H1 (cell line): ENCODE data around the gene NEU2. TPM values are rescaled to one million over a fixed set of nuclear protein-coding genes. Genes with fewer than 3 reads are reported as not detected.

Source experiments
- CTCF ChIA-PET: fragments of 300-600 bp; sonication (Branson Sonifier 250); formaldehyde crosslinking; loops from one replicate; lab custom pipeline; 2021; ENCODE audit not compliant: partially characterized antibody; lab: Charles Lee
- POLR2A ChIA-PET: fragments of 300-600 bp; sonication (Branson Sonifier 250); formaldehyde crosslinking; loops from one replicate; lab custom pipeline; 2021; ENCODE audit warnings: inconsistent platforms; ENCODE audit not compliant: partially characterized antibody; lab: Charles Lee
- DNase-seq, 2 experiments: peaks; one replicate each; pipeline versions ENCODE4 v3.0.0 to v3.0.0-alpha.2; 2010 to 2022; ENCODE audit warnings: low spot score in 2 of 2, low read depth in 1 of 2, mixed read lengths in 1 of 2
- FAIRE-seq: peaks from 2 replicates; lab custom pipeline; 2011; peaks lifted over from hg19 to GRCh38; lab: Jason Lieb, UNC
- H2AFZ ChIP-seq: 2 replicates; pipeline ENCODE4 v1.8.1; 2012; ENCODE audit warnings: low read length, inconsistent platforms
- H2AK5ac ChIP-seq: 2 replicates; pipeline ENCODE4 v1.6.1; 2013; ENCODE audit warnings: low read depth, low read length
- H2BK120ac ChIP-seq: replicated peaks from 2 replicates; pipeline ENCODE3; 2013; ENCODE audit warnings: low read depth, low read length, inconsistent platforms
- H2BK12ac ChIP-seq: 2 replicates; pipeline ENCODE4 v1.6.1; 2013; ENCODE audit warnings: low read depth, low read length
- H2BK15ac ChIP-seq: 2 replicates; pipeline ENCODE4 v1.6.1; 2013; ENCODE audit warnings: low read length
- H2BK20ac ChIP-seq: 2 replicates; pipeline ENCODE4 v1.6.1; 2013; ENCODE audit warnings: low read length
- H2BK5ac ChIP-seq: 2 replicates; pipeline ENCODE4 v1.6.1; 2013; ENCODE audit warnings: low read depth, low read length
- H3K14ac ChIP-seq: 2 replicates; pipeline ENCODE4 v1.6.1; 2013; ENCODE audit warnings: inconsistent platforms; ENCODE audit not compliant: insufficient read length
- H3K18ac ChIP-seq: 2 replicates; pipeline ENCODE4 v1.6.1; 2013; ENCODE audit warnings: low read length; ENCODE audit errors: extremely low read depth
- H3K23ac ChIP-seq: 2 replicates; pipeline ENCODE4 v1.6.1; 2013; ENCODE audit warnings: inconsistent platforms; ENCODE audit not compliant: insufficient read length
- H3K23me2 ChIP-seq: 2 replicates; pipeline ENCODE4 v1.6.1; 2013; ENCODE audit warnings: low read depth, low read length
- H3K27ac ChIP-seq: 2 replicates; pipeline ENCODE4 v1.6.1; 2011; ENCODE audit warnings: low read depth, low read length, inconsistent platforms
- H3K27me3 ChIP-seq, 4 experiments: replicated peaks in 1 of 4; 1 replicate in 1 of 4; 2 replicates in 3 of 4; pipeline versions ENCODE4 v1.6.1 to v1.8.1; 2011 to 2013; ENCODE audit warnings: low read length in 3 of 4, mild to moderate bottlenecking in 3 of 4, inconsistent platforms in 2 of 4, mixed read lengths in 2 of 4, moderate library complexity in 1 of 4; ENCODE audit not compliant: control insufficient read depth in 3 of 4, insufficient read depth in 3 of 4; ENCODE audit errors: extremely low read depth in 1 of 4
- H3K36me3 ChIP-seq, 4 experiments: 2 replicates each; pipeline versions ENCODE4 v1.6.1 to v1.8.1; 2011 to 2013; ENCODE audit warnings: mild to moderate bottlenecking in 4 of 4, low read length in 3 of 4, moderate library complexity in 2 of 4, control low read depth in 1 of 4, inconsistent platforms in 1 of 4; ENCODE audit not compliant: insufficient read depth in 4 of 4, control insufficient read depth in 2 of 4
- H3K4ac ChIP-seq: replicated peaks from 2 replicates; pipeline ENCODE3; 2013; ENCODE audit warnings: low read length, low read depth, mixed read lengths, inconsistent platforms; ENCODE audit not compliant: insufficient read length
- H3K4me1 ChIP-seq, 4 experiments: replicated peaks in 1 of 4; 1 replicate in 1 of 4; 2 replicates in 3 of 4; pipeline versions ENCODE4 v1.6.1 to v1.8.1; 2011 to 2013; ENCODE audit warnings: low read length in 3 of 4, inconsistent platforms in 2 of 4, mixed read lengths in 1 of 4; ENCODE audit not compliant: insufficient read depth in 4 of 4, control insufficient read depth in 3 of 4
- H3K4me2 ChIP-seq, 2 experiments: 2 replicates each; pipeline versions ENCODE4 v1.6.1 to v1.8.1; 2011 to 2013; ENCODE audit warnings: low read depth in 2 of 2, low read length in 2 of 2, control low read depth in 1 of 2, inconsistent platforms in 1 of 2, mild to moderate bottlenecking in 1 of 2; ENCODE audit not compliant: insufficient read depth in 1 of 2
- H3K4me3 ChIP-seq, 4 experiments: fragments of 200-600, 300-600 bp in 1 of 4; sonication (generic), shearing (Covaris generic), sonication (Bioruptor Twin) in 1 of 4; 2 replicates each; pipeline versions ENCODE4 v1.5.1 to v1.8.1; 2011 to 2016; ENCODE audit warnings: low read length in 4 of 4, low read depth in 3 of 4, control low read depth in 2 of 4, inconsistent platforms in 2 of 4, mild to moderate bottlenecking in 2 of 4, mixed read lengths in 1 of 4, moderate library complexity in 1 of 4; ENCODE audit not compliant: insufficient read depth in 2 of 4; ENCODE audit errors: extremely low read depth in 1 of 4
- H3K56ac ChIP-seq: replicated peaks from 2 replicates; pipeline ENCODE3; 2013; ENCODE audit warnings: low read depth, mild to moderate bottlenecking, mixed read lengths, low read length, inconsistent platforms; ENCODE audit not compliant: insufficient read length
- H3K79me1 ChIP-seq: 2 replicates; pipeline ENCODE4 v1.6.1; 2013; ENCODE audit warnings: low read depth, low read length, control low read depth
- H3K79me2 ChIP-seq, 2 experiments: 2 replicates each; pipeline versions ENCODE4 v1.6.1 to v1.8.1; 2012 to 2013; ENCODE audit warnings: low read length in 2 of 2, mild to moderate bottlenecking in 2 of 2, inconsistent platforms in 1 of 2; ENCODE audit not compliant: insufficient read depth in 2 of 2, control insufficient read depth in 1 of 2
- H3K9ac ChIP-seq, 4 experiments: replicated peaks in 1 of 4; 1 replicate in 1 of 4; 2 replicates in 3 of 4; pipeline versions ENCODE4 v1.6.1 to v1.8.1; 2011 to 2013; ENCODE audit warnings: low read depth in 3 of 4, low read length in 3 of 4, control low read depth in 2 of 4, mild to moderate bottlenecking in 2 of 4, moderate library complexity in 2 of 4, inconsistent platforms in 1 of 4; ENCODE audit errors: extremely low read depth in 1 of 4
- H3K9me3 ChIP-seq, 2 experiments: 2 replicates each; pipeline versions ENCODE4 v1.6.1 to v1.8.1; 2012 to 2013; ENCODE audit warnings: mild to moderate bottlenecking in 2 of 2, moderate library complexity in 2 of 2, control low read depth in 1 of 2, inconsistent platforms in 1 of 2, low read depth in 1 of 2, low read length in 1 of 2, mixed read lengths in 1 of 2; ENCODE audit not compliant: insufficient read depth in 2 of 2
- H4K20me1 ChIP-seq, 2 experiments: replicated peaks in 1 of 2; 2 replicates each; pipeline versions ENCODE3 to v1.8.1; 2011 to 2013; ENCODE audit warnings: inconsistent platforms in 2 of 2, low read length in 2 of 2, mild to moderate bottlenecking in 1 of 2; ENCODE audit not compliant: insufficient read depth in 2 of 2, control insufficient read depth in 1 of 2
- H4K5ac ChIP-seq: 2 replicates; pipeline ENCODE4 v1.6.1; 2013; ENCODE audit warnings: low read length, low read depth, mixed read lengths, inconsistent platforms; ENCODE audit not compliant: insufficient read length
- H4K8ac ChIP-seq: 2 replicates; pipeline ENCODE4 v1.8.0; 2013; ENCODE audit warnings: mild to moderate bottlenecking, moderate library complexity, low read length, inconsistent platforms; ENCODE audit not compliant: insufficient read depth; ENCODE audit errors: extremely low read depth
- H4K91ac ChIP-seq: replicated peaks from 2 replicates; pipeline ENCODE3; 2013; ENCODE audit warnings: low read length, mixed read lengths, inconsistent platforms; ENCODE audit not compliant: insufficient read length
- ASH2L ChIP-seq: fragments of 200-600, 300-600 bp; sonication (generic); IDR thresholded peaks from one replicate; pipeline ENCODE4 v1.7.1; 2017; ENCODE audit warnings: low read length
- CREB1 ChIP-seq: IDR thresholded peaks from 2 replicates; pipeline ENCODE4 v1.6.1; 2012; ENCODE audit warnings: inconsistent platforms
- EZH2 ChIP-seq: fragments of 200-600 bp; sonication (generic); IDR thresholded peaks from 2 replicates; pipeline ENCODE4 v1.7.1; 2012; ENCODE audit warnings: low read depth, mild to moderate bottlenecking, moderate library complexity, low read length, inconsistent platforms; ENCODE audit not compliant: severe bottlenecking
- POLR2AphosphoS5 ChIP-seq: IDR thresholded peaks from 2 replicates; pipeline ENCODE4 v1.6.1; 2011; ENCODE audit warnings: low read depth, low read length
- RFX5 ChIP-seq: IDR thresholded peaks from 2 replicates; pipeline ENCODE4 v1.6.1; 2011; ENCODE audit warnings: low read depth, low read length, improper control_type of control experiment, borderline replicate concordance
- RNF2 ChIP-seq: fragments of 200-900, 300-1000 bp; sonication (generic); IDR thresholded peaks from 2 replicates; pipeline ENCODE4 v1.7.1; 2016; ENCODE audit warnings: borderline replicate concordance, low read depth, mild to moderate bottlenecking, antibody characterized with exemption, low read length; ENCODE audit not compliant: poor library complexity, severe bottlenecking; ENCODE audit errors: missing control alignments
- SAP30 ChIP-seq: fragments of 300-600 bp; sonication (generic); IDR thresholded peaks from 2 replicates; pipeline ENCODE4 v1.7.1; 2012; ENCODE audit warnings: low read length, moderate library complexity, mild to moderate bottlenecking, inconsistent platforms; ENCODE audit not compliant: insufficient read depth, insufficient replicate concordance
- SIRT6 ChIP-seq: IDR thresholded peaks from one replicate; pipeline ENCODE4 v1.7.1; 2012; ENCODE audit warnings: low read length, inconsistent platforms
- TCF12 ChIP-seq: IDR thresholded peaks from 2 replicates; pipeline ENCODE4 v1.6.1; 2011; ENCODE audit warnings: low read depth, mild to moderate bottlenecking, low read length
- WGBS, 2 experiments: shearing (Covaris generic) in 1 of 2; methylation state at CpG; one replicate each; pipeline versions ENCODE4 v1.1.6 to v1.1.7; 2013 to 2015; ENCODE audit warnings: low lambda C conversion rate in 2 of 2, mixed read lengths in 2 of 2, inconsistent platforms in 1 of 2, low coverage in 1 of 2, missing lambda C conversion rate in 1 of 2; ENCODE audit not compliant: insufficient replicate concordance in 2 of 2, insufficient coverage in 1 of 2, insufficient read length in 1 of 2; ENCODE audit errors: extremely low coverage in 1 of 2, missing lambda C conversion rate in 1 of 2; 5-methylcytosine and 5-hydroxymethylcytosine counted together
- polyA plus RNA-seq, 7 experiments: library from polyadenylated mRNA; depleted of rRNA in 3 of 7; stranded (reverse) in 5 of 7; unstranded in 2 of 7; fragments of >200 nt in 5 of 7; fragments of 200-250 nt in 2 of 7; gene quantifications; 1 replicate in 5 of 7; 2 replicates in 1 of 7; 4 replicates in 1 of 7; pipeline versions ENCODE4 v1.2.1 to v1.2.3, GENCODE V29; 2011 to 2013; ENCODE audit warnings: missing spikeins in 2 of 7, mixed read lengths in 2 of 7
- total RNA-seq: library from RNA; stranded (reverse); fragmentation: NEBNext Ultra II Directional; extraction: Animal tissue kit (Norgen Biotek cat#: 25700); gene quantifications from 2 replicates; pipeline ENCODE4 v1.2.1, GENCODE V29; 2021
- TF ChIP-seq, protein P1 (sequence below): IDR thresholded peaks from 2 replicates; pipeline ENCODE4 v1.6.1; 2012; ENCODE audit warnings: low read length, inconsistent platforms
- TF ChIP-seq, protein P2 (sequence below): IDR thresholded peaks from 2 replicates; pipeline ENCODE4 v1.6.1; 2012; ENCODE audit warnings: inconsistent platforms

NEU2 gene
- total and polyA plus RNA-seq, 2 of the 8 experiments (the other 6 are each of a cell fraction or from before 2014, with no cell fraction given), result 0.12 TPM; not detected in 1

DNA sequence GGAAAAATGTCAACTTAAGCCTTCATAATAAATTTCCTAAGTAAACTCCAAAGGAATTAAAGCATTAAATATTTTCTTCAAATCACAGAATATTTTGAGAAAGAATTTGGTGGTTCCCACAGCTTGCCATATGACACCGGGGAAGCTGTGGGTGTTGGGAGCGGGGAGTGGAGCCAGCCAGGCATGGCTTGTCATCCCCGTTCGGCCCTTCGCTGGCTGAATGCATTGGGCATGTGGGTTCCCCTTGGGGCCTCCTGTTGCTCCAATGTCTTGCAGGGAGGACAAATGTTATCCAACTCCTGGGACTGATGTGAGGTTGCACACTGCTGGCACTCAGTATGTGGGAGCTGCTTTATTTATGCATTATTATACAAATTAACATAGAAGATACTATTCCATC is 38.0 kb upstream of the NEU2 start:
- no peak overlapping the region for H4K8ac ChIP-seq
- no peak overlapping the region for H4K91ac ChIP-seq
- no peaks in the 10 kb centered on the region for H3K9me3 ChIP-seq
- ChIA-PET POLR2A (interaction anchor here (0.5 to 0.6 kb wide), 2 partner anchors 278 to 349 kb away, joined by 3 to 4 read pairs; no protein-coding TSS in a partner anchor), CTCF (interaction anchor here (0.7 to 1.1 kb wide), 3 partner anchors 12 to 144 kb away, joined by 3 read pairs; no protein-coding TSS in a partner anchor)
- H3K79me1 ChIP-seq, result no peaks in the 10 kb centered on the region
- WGBS, 2 experiments, result 94% methylated on average over 5 of the region's 5 CpGs; no CpG with 5 or more reads in 1 of the 2 experiments
- no peak overlapping the region for H3K9ac ChIP-seq
- H3K4me3 ChIP-seq, result no peak overlapping the region
- no peak overlapping the region for H3K23ac ChIP-seq
- no peak overlapping the region for H2BK5ac ChIP-seq
- no peaks in the 10 kb centered on the region; a peak in 1 of 7 replicates for H3K27me3 ChIP-seq
- no peak overlapping the region for H2AK5ac ChIP-seq
- DNase-seq, result no peak
- H3K56ac ChIP-seq, result no peak overlapping the region
- no peak overlapping the region for H3K4ac ChIP-seq
- no peak overlapping the region for H3K4me2 ChIP-seq
- no peak overlapping the region for H2BK20ac ChIP-seq
- no peak overlapping the region for H3K14ac ChIP-seq
- H3K79me2 ChIP-seq, result no peaks in the 10 kb centered on the region
- no peaks in the 10 kb centered on the region; a peak in 1 of 7 replicates for H3K4me1 ChIP-seq
- no peaks in the 10 kb centered on the region for H4K20me1 ChIP-seq
- H3K18ac ChIP-seq, result no peak overlapping the region
- no peaks in the 10 kb centered on the region for H3K36me3 ChIP-seq
- H2BK120ac ChIP-seq, result no peak overlapping the region
- H2BK15ac ChIP-seq, result no peak overlapping the region
- no peak overlapping the region for H2AFZ ChIP-seq
- H4K5ac ChIP-seq, result no peak overlapping the region
- no peak overlapping the region for H3K27ac ChIP-seq
- H2BK12ac ChIP-seq, result no peak overlapping the region
- H3K23me2 ChIP-seq, result no peaks in the 10 kb centered on the region
- no peak for FAIRE-seq
- TF ChIP-seq SIRT6, result no peak
- no peak for TF ChIP-seq ASH2L
- no peak for TF ChIP-seq CREB1
- no peak for TF ChIP-seq RNF2
- TF ChIP-seq TCF12, result no peak
- TF ChIP-seq, protein P1, sequence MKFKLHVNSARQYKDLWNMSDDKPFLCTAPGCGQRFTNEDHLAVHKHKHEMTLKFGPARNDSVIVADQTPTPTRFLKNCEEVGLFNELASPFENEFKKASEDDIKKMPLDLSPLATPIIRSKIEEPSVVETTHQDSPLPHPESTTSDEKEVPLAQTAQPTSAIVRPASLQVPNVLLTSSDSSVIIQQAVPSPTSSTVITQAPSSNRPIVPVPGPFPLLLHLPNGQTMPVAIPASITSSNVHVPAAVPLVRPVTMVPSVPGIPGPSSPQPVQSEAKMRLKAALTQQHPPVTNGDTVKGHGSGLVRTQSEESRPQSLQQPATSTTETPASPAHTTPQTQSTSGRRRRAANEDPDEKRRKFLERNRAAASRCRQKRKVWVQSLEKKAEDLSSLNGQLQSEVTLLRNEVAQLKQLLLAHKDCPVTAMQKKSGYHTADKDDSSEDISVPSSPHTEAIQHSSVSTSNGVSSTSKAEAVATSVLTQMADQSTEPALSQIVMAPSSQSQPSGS, result no peak
- TF ChIP-seq, protein P2, sequence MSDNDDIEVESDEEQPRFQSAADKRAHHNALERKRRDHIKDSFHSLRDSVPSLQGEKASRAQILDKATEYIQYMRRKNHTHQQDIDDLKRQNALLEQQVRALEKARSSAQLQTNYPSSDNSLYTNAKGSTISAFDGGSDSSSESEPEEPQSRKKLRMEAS, result no peak
- no peak for TF ChIP-seq RFX5
- no peak for TF ChIP-seq POLR2AphosphoS5
- no peak for TF ChIP-seq SAP30
- TF ChIP-seq EZH2, result no peak
